Anterior cingulate cortex (tissue), 58 donors: ENCODE results near the gene OR2M5.

ENCODE experiments used
- DNase-seq, 58 donors: peaks; one replicate each; lab custom pipeline; 2025; lab: John Stamatoyannopoulos, UW

Gene OR2M5

GRCh38 chr1:248144513-248145198 is at the start of gene OR2M5:
TSS of gene OR2M5 (plus strand) at chr1:248145148. CDS start at chr1:248145148, 0 bp downstream.
- no peak for DNase-seq

- no peak for DNase-seq
Observed at GRCh38 chr1:248098529-248098928, 46.4 kb upstream of the OR2M5 start.

GRCh38 chr1:248102847-248103246 is 42.1 kb upstream of the OR2M5 start:
- no peak for DNase-seq

- DNase-seq = no peak
Observed at GRCh38 chr1:248111157-248111556, 33.8 kb upstream of the OR2M5 start.

- DNase-seq = no peak
Observed at GRCh38 chr1:248114890-248115289, 30.1 kb upstream of the OR2M5 start.

GRCh38 chr1:248127653-248128052 is 17.3 kb upstream of the OR2M5 start:
- DNase-seq = no peak

GRCh38 chr1:248136811-248137210 is 8.1 kb upstream of the OR2M5 start:
- no peak for DNase-seq

- DNase-seq = no peak
Observed at GRCh38 chr1:248140846-248141245, 4.1 kb upstream of the OR2M5 start.

GRCh38 chr1:248143311-248143710 is 1.6 kb upstream of the OR2M5 start:
- no peak for DNase-seq

GRCh38 chr1:248152056-248152827 is 7.3 kb downstream of the OR2M5 start:
- DNase-seq = no peak

GRCh38 chr1:248155927-248156326 is 11.0 kb downstream of the OR2M5 start:
- no peak for DNase-seq

- no peak for DNase-seq
Observed at GRCh38 chr1:248158758-248159157, 13.8 kb downstream of the OR2M5 start.

- no peak for DNase-seq
Observed at GRCh38 chr1:248164031-248164430, 19.1 kb downstream of the OR2M5 start.

GRCh38 chr1:248165186-248165585 is 20.2 kb downstream of the OR2M5 start:
- no peak for DNase-seq

GRCh38 chr1:248174521-248174920 is 29.6 kb downstream of the OR2M5 start, which contains the start of gene OR2M2:
TSS of gene OR2M2 (plus strand) at chr1:248174821. CDS start at chr1:248179986, 5,165 bp downstream.
- no peak for DNase-seq

GRCh38 chr1:248183996-248184395 is 39.0 kb downstream of the OR2M5 start:
- no peak for DNase-seq

- no peak for DNase-seq
Observed at GRCh38 chr1:248187363-248187762, 42.4 kb downstream of the OR2M5 start.

- no peak for DNase-seq
Observed at GRCh38 chr1:248189026-248189425, 44.1 kb downstream of the OR2M5 start.

- DNase-seq = no peak
Observed at GRCh38 chr1:248194117-248194516, 49.2 kb downstream of the OR2M5 start.
